Keratinocyte (primary cell): ENCODE data around the gene COMMD7. TPM values are rescaled to one million over a fixed set of nuclear protein-coding genes. Genes with fewer than 3 reads are reported as not detected.

Experiments
- DNase-seq: peaks from one replicate; pipeline ENCODE4 v3.0.0-alpha.2; 2011; ENCODE audit warnings: low read depth, missing footprints, low spot score
- FAIRE-seq: peaks from 2 replicates; lab custom pipeline; 2011; peaks lifted over from hg19 to GRCh38; lab: Jason Lieb, UNC
- H2AFZ ChIP-seq: 2 replicates; pipeline ENCODE4 v1.6.0; 2012; ENCODE audit warnings: low read length, control low read depth, inconsistent platforms; ENCODE audit not compliant: control insufficient read depth
- H3K27ac ChIP-seq: 2 replicates; pipeline ENCODE4 v1.5.1; 2011; ENCODE audit warnings: low read length; ENCODE audit not compliant: control insufficient read depth, insufficient read depth
- H3K27me3 ChIP-seq: 3 replicates; pipeline ENCODE4 v1.6.0; 2011; ENCODE audit warnings: low read length; ENCODE audit not compliant: control insufficient read depth, insufficient read depth; ENCODE audit errors: extremely low read depth
- H3K36me3 ChIP-seq, 2 experiments: 2 replicates in 1 of 2; 3 replicates in 1 of 2; pipeline ENCODE4 v1.5.1; 2011; ENCODE audit warnings: low read length in 2 of 2, mild to moderate bottlenecking in 1 of 2; ENCODE audit not compliant: control insufficient read depth in 2 of 2, insufficient read depth in 2 of 2; ENCODE audit errors: extremely low read depth in 1 of 2
- H3K4me1 ChIP-seq: 3 replicates; pipeline ENCODE4 v1.5.1; 2011; ENCODE audit warnings: low read length; ENCODE audit not compliant: control insufficient read depth, insufficient read depth; ENCODE audit errors: extremely low read depth
- H3K4me2 ChIP-seq: 3 replicates; pipeline ENCODE4 v1.6.0; 2011; ENCODE audit warnings: low read depth, low read length; ENCODE audit not compliant: control insufficient read depth, insufficient read depth; ENCODE audit errors: extremely low read depth
- H3K4me3 ChIP-seq, 3 experiments: fragments of 200-600 bp in 1 of 3; sonication (generic) in 1 of 3; 2 replicates in 2 of 3; 3 replicates in 1 of 3; pipeline ENCODE4 v1.5.1; 2011 to 2016; ENCODE audit warnings: low read length in 3 of 3, mild to moderate bottlenecking in 3 of 3, control low read depth in 2 of 3, inconsistent platforms in 1 of 3, low read depth in 1 of 3, mixed read lengths in 1 of 3, mixed run types in 1 of 3, moderate library complexity in 1 of 3; ENCODE audit not compliant: control insufficient read depth in 2 of 3, insufficient read depth in 2 of 3; ENCODE audit errors: extremely low read depth in 1 of 3
- H3K79me2 ChIP-seq: 2 replicates; pipeline ENCODE4 v1.6.0; 2012; ENCODE audit warnings: low read length; ENCODE audit not compliant: control insufficient read depth, insufficient read depth
- H3K9ac ChIP-seq: 3 replicates; pipeline ENCODE4 v1.6.0; 2011; ENCODE audit warnings: low read length; ENCODE audit not compliant: control insufficient read depth, insufficient read depth; ENCODE audit errors: extremely low read depth
- H3K9me1 ChIP-seq: 3 replicates; pipeline ENCODE4 v1.6.0; 2011; ENCODE audit warnings: low read length; ENCODE audit not compliant: control insufficient read depth, insufficient read depth; ENCODE audit errors: extremely low read depth
- H3K9me3 ChIP-seq: 2 replicates; pipeline ENCODE4 v1.5.1; 2012; ENCODE audit warnings: low read depth, low read length; ENCODE audit not compliant: control insufficient read depth
- H4K20me1 ChIP-seq: 3 replicates; pipeline ENCODE4 v1.6.0; 2011; ENCODE audit warnings: low read length; ENCODE audit not compliant: control insufficient read depth, insufficient read depth; ENCODE audit errors: extremely low read depth
- CTCF ChIP-seq, 3 experiments: IDR thresholded peaks in 1 of 3; conservative IDR thresholded peaks in 1 of 3; optimal IDR thresholded peaks in 1 of 3; 2 replicates in 2 of 3; 3 replicates in 1 of 3; pipeline versions ENCODE3 to v1.5.1; 2011; ENCODE audit warnings: low read length in 3 of 3, mild to moderate bottlenecking in 3 of 3, moderate library complexity in 2 of 3, control low read depth in 1 of 3, inconsistent platforms in 1 of 3; ENCODE audit not compliant: insufficient read depth in 2 of 3; ENCODE audit errors: extremely low read depth in 1 of 3
- EZH2 ChIP-seq: IDR thresholded peaks from one replicate; pipeline ENCODE4 v1.6.1; 2012; ENCODE audit warnings: inconsistent platforms, mild to moderate bottlenecking, low read length, moderate library complexity
- dilution Hi-C: fragments of 300-500 bp; cut with MboI; formaldehyde crosslinking; loops from one replicate; pipeline ENCODE4 v1.7.0; 2020; ENCODE audit warnings: low sequenced_read_pairs; ENCODE audit not compliant: extremely low pct_ligation_motif_present
- polyA plus RNA-seq, 5 experiments: library from polyadenylated mRNA; depleted of rRNA in 3 of 5; stranded (reverse) in 3 of 5; stranded (forward) in 1 of 5; unstranded in 1 of 5; fragments of >200 nt; gene quantifications; 1 replicate in 1 of 5; 2 replicates in 3 of 5; 3 replicates in 1 of 5; pipeline versions ENCODE4 v1.2.1 to v1.2.3, GENCODE V29; 2011 to 2012; ENCODE audit warnings: missing spikeins in 2 of 5, low read depth in 1 of 5, low replicate concordance in 1 of 5

The COMMD7 gene
- polyA plus RNA-seq, 1 donor (not counting 4 experiments of a cell fraction or from before 2014, with no cell fraction given) = 39.9 TPM

- DNase-seq (no peak), FAIRE-seq (no peak)
- no peak overlapping the region for H3K9ac ChIP-seq
- no peaks in the 10 kb centered on the region for H3K79me2 ChIP-seq
- TF ChIP-seq CTCF (optimal IDR thresholded peaks at IDR 0.05 in 1 of 3, IDR thresholded peaks at IDR 0.05 in 1 of 3, conservative IDR thresholded peaks at IDR 0.05 in 1 of 3; ENCODE audit: extremely low read depth in 1 of 3, insufficient read depth in 2 of 3, low read length in 3 of 3) (no peak), EZH2 (no peak)
- no peaks in the 10 kb centered on the region for H3K9me3 ChIP-seq
- no peaks in the 10 kb centered on the region for H4K20me1 ChIP-seq
- no peak overlapping the region for H2AFZ ChIP-seq
- no peaks in the 10 kb centered on the region for H3K9me1 ChIP-seq
- no peaks in the 10 kb centered on the region for H3K4me1 ChIP-seq
- H3K36me3 ChIP-seq = no peaks in the 10 kb centered on the region
- H3K4me2 ChIP-seq = no peak overlapping the region
- H3K4me3 ChIP-seq = no peak overlapping the region
- H3K27me3 ChIP-seq = peaks cover 3% of the 10 kb centered on the region
- dilution Hi-C loops = no loop called here
- H3K27ac ChIP-seq = no peak overlapping the region
Observed at GRCh38 chr20:32655903-32656512, 87.3 kb downstream of the COMMD7 start.

GRCh38 chr20:32652739-32653526 lies 90.3 kb downstream of the COMMD7 start:
- Histone ChIP-seq H3K4me2 (no peak overlapping the region), H2AFZ (no peak overlapping the region)
- DNase-seq = no peak

More at GRCh38 chr20:32652739-32653526, 90.3 kb downstream of the COMMD7 start:
- Histone ChIP-seq H3K4me3 (no peak overlapping the region), H4K20me1 (no peaks in the 10 kb centered on the region), H3K9me3 (no peaks in the 10 kb centered on the region), H3K9ac (no peak overlapping the region), H3K4me1 (peaks cover 4% of the 10 kb centered on the region), H3K9me1 (no peaks in the 10 kb centered on the region), H3K27ac (no peak overlapping the region), H3K79me2 (no peaks in the 10 kb centered on the region), H3K27me3 (peaks cover 3% of the 10 kb centered on the region), H3K36me3 (no peaks in the 10 kb centered on the region)
- FAIRE-seq = no peak
- dilution Hi-C loops = no loop called here
- TF ChIP-seq CTCF (optimal IDR thresholded peaks at IDR 0.05 in 1 of 3, IDR thresholded peaks at IDR 0.05 in 1 of 3, conservative IDR thresholded peaks at IDR 0.05 in 1 of 3; ENCODE audit: extremely low read depth in 1 of 3, insufficient read depth in 2 of 3, low read length in 3 of 3) = peak; percentile 86 to 96 (median 93)
- TF ChIP-seq EZH2 = no peak

Other genes starting within 250 kb of the COMMD7 start
- gene NOL4L, start 158.1 kb downstream of the COMMD7 start, polyA plus RNA-seq = 1.0 to 2.0 TPM (median 1.1 TPM) in 3 replicates
- not detected in 3 replicates for gene C20orf203, start 69.5 kb downstream of the COMMD7 start, polyA plus RNA-seq
- gene DNMT3B, start 18.9 kb upstream of the COMMD7 start, polyA plus RNA-seq = 0.68 to 1.1 TPM (median 0.86 TPM) in 3 replicates
- 72.7 to 115 TPM (median 111 TPM) in 3 replicates for gene MAPRE1, start 76.5 kb upstream of the COMMD7 start, polyA plus RNA-seq
- 0.02 to 0.18 TPM (median 0.03 TPM) in 3 replicates for gene EFCAB8, start 115.5 kb upstream of the COMMD7 start, polyA plus RNA-seq